Diencephalon (tissue), 1 donor: ENCODE data around the gene NEFH. TPM values are rescaled to one million over a fixed set of nuclear protein-coding genes. Genes with fewer than 3 reads are reported as not detected.

Experiments
- total RNA-seq: library from RNA; depleted of rRNA; stranded (reverse); fragments of >200 nt; gene quantifications from one replicate; pipeline ENCODE4 v1.2.3, GENCODE V29; 2014

NEFH gene, protein sequence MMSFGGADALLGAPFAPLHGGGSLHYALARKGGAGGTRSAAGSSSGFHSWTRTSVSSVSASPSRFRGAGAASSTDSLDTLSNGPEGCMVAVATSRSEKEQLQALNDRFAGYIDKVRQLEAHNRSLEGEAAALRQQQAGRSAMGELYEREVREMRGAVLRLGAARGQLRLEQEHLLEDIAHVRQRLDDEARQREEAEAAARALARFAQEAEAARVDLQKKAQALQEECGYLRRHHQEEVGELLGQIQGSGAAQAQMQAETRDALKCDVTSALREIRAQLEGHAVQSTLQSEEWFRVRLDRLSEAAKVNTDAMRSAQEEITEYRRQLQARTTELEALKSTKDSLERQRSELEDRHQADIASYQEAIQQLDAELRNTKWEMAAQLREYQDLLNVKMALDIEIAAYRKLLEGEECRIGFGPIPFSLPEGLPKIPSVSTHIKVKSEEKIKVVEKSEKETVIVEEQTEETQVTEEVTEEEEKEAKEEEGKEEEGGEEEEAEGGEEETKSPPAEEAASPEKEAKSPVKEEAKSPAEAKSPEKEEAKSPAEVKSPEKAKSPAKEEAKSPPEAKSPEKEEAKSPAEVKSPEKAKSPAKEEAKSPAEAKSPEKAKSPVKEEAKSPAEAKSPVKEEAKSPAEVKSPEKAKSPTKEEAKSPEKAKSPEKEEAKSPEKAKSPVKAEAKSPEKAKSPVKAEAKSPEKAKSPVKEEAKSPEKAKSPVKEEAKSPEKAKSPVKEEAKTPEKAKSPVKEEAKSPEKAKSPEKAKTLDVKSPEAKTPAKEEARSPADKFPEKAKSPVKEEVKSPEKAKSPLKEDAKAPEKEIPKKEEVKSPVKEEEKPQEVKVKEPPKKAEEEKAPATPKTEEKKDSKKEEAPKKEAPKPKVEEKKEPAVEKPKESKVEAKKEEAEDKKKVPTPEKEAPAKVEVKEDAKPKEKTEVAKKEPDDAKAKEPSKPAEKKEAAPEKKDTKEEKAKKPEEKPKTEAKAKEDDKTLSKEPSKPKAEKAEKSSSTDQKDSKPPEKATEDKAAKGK
- 4.4 TPM for total RNA-seq

DNA sequence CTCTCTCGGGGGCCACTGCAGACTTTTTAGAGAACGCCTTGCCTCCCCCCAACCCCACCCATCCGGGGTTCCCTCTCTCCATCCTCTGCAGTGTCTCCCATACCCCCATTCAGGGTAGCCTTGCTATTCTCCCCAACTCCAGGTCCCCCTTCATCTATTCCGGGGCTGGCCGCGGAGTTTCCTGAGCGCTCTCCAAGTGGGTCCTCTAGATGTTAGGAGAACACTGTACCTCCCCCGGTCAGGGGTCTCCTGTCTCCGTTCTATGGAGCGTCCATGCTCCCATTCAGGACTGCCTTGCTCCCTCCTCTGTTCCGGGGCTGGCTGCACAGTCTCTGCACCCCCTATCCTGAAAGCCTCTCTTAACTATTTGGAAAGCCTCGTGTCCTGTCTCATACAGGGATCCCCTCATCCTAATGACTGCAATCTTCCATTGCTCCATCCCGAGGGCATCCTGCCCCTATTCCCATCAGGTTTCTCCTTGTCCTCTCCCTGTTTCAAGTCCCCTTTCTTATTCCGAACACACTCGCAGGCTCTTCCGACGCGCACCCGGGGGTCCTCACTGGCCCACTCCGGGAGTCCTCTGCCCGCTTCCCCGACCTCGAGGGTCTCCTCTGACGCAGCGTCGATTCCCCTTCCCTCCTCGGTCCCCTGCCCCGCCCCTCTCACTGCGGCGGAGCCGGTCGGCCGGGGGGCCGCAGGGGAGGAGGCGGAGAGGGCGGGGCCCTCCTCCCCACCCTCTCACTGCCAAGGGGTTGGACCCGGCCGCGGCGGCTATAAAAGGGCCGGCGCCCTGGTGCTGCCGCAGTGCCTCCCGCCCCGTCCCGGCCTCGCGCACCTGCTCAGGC lies at the start of gene NEFH:
Gene NEFH, plus strand, starts transcription at position 802 of the 845 bp plus-strand sequence. CDS start 45 bp downstream, outside the sequence.

DNA sequence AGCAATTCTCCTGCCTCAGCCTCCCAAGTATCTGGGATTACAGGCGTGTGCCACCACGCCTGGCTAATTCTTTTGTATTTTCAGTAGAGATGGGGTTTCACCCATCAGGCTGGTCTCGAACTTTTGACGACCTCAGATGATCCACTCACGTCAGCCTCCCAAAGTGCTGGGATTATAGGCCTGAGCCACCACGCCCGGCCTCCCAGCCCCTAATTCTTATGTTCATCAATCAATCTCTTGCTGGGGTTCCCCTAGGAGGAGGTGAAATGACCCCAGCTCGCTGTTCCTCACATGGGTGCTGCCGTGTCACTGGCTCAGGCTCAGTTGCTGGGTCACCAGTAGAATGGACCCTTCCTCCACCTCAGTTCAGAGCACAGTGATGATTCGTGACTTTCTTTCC lies 41.7 kb upstream of the NEFH start, which contains the start of gene RFPL1:
Gene RFPL1, plus strand, starts transcription at position 301 of the 400 bp plus-strand sequence.

Other genes with a start within 250 kb of the NEFH start
- 22.1 TPM for gene RHBDD3, start 212.2 kb upstream of the NEFH start, total RNA-seq
- gene EWSR1, start 211.9 kb upstream of the NEFH start, total RNA-seq, result 170 TPM
- 6.5 TPM for gene GAS2L1, start 173.6 kb upstream of the NEFH start, total RNA-seq
- 1.6 TPM for gene RASL10A, start 164.5 kb upstream of the NEFH start, total RNA-seq
- 58.6 TPM for gene AP1B1, start 91.6 kb upstream of the NEFH start, total RNA-seq
- not detected for gene RFPL1, start 41.6 kb upstream of the NEFH start, total RNA-seq
- 40.1 TPM for gene THOC5, start 73.5 kb downstream of the NEFH start, total RNA-seq
- gene NIPSNAP1, start 100.9 kb downstream of the NEFH start, total RNA-seq, result 90.7 TPM
- 50.5 TPM for gene NF2, start 123.4 kb downstream of the NEFH start, total RNA-seq
- gene CABP7, start 239.8 kb downstream of the NEFH start, total RNA-seq, result 2.5 TPM